GM23338 (cell line): ENCODE results near the gene TENM4. TPM values are rescaled to one million over a fixed set of nuclear protein-coding genes. Genes with fewer than 3 reads are reported as not detected.
A peak's percentile ranks its signal among the peaks of the same experiment; 100 is the strongest.

ENCODE experiments used
- ATAC-seq: fragments of 200-7000 bp; cut with Tn5 transposase; 3 replicates; pipeline ENCODE4 v1.9.1; 2020
- DNase-seq: peaks from one replicate; pipeline ENCODE4 v3.0.0-alpha.2; 2015; ENCODE audit warnings: low spot score
- H2AFZ ChIP-seq: fragments of 200-600 bp; sonication (generic); 2 replicates; pipeline ENCODE4 v1.8.0; 2016; ENCODE audit warnings: antibody characterized with exemption, mild to moderate bottlenecking, moderate library complexity
- H3F3A ChIP-seq: fragments of 200-600 bp; sonication (generic); replicated peaks from 2 replicates; pipeline ENCODE4 v1.8.0; 2017; ENCODE audit warnings: antibody characterized with exemption, mixed run types, low read depth
- H3K27ac ChIP-seq: fragments of 200-600 bp; sonication (generic); 2 replicates; pipeline ENCODE4 v1.6.1; 2016; ENCODE audit warnings: low read depth
- H3K27me3 ChIP-seq: fragments of 200-600 bp; sonication (generic); 2 replicates; pipeline ENCODE4 v1.8.0; 2016; ENCODE audit warnings: mild to moderate bottlenecking, mixed run types, moderate library complexity; ENCODE audit not compliant: insufficient read depth
- H3K36me3 ChIP-seq: fragments of 200-600 bp; sonication (generic); 2 replicates; pipeline ENCODE4 v1.8.0; 2016; ENCODE audit warnings: mild to moderate bottlenecking; ENCODE audit not compliant: insufficient read depth
- H3K4me1 ChIP-seq: fragments of 200-600 bp; sonication (generic); 2 replicates; pipeline ENCODE4 v1.8.0; 2016; ENCODE audit warnings: mild to moderate bottlenecking, moderate library complexity; ENCODE audit not compliant: insufficient read depth
- H3K4me2 ChIP-seq: fragments of 200-600 bp; sonication (generic); 2 replicates; pipeline ENCODE4 v1.7.1; 2017; ENCODE audit warnings: mixed run types
- H3K4me3 ChIP-seq: fragments of 200-600 bp; sonication (generic); 2 replicates; pipeline ENCODE4 v1.6.1; 2016; ENCODE audit warnings: mixed run types
- H3K79me2 ChIP-seq: fragments of 200-600 bp; sonication (generic); replicated peaks from 2 replicates; pipeline ENCODE4 v1.8.0; 2017; ENCODE audit warnings: mild to moderate bottlenecking; ENCODE audit not compliant: insufficient read depth
- H3K9me2 ChIP-seq: fragments of 200-600 bp; sonication (generic); 2 replicates; pipeline ENCODE4 v1.8.0; 2017; ENCODE audit not compliant: insufficient read depth
- H4K20me1 ChIP-seq: fragments of 200-600 bp; sonication (generic); replicated peaks from 2 replicates; pipeline ENCODE4 v1.8.0; 2017; ENCODE audit warnings: mild to moderate bottlenecking; ENCODE audit not compliant: insufficient read depth
- H3K27ac Mint-ChIP-seq: 2 replicates; pipeline ENCODE4 v1.8.0; 2020; ENCODE audit warnings: inconsistent platforms, mild to moderate bottlenecking, moderate library complexity, mixed read lengths
- H3K27me3 Mint-ChIP-seq: 3 replicates; pipeline ENCODE4 v1.8.0; 2022; ENCODE audit warnings: low read depth, mild to moderate bottlenecking, moderate library complexity, mixed read lengths, inconsistent platforms; ENCODE audit not compliant: insufficient read depth, poor library complexity
- H3K36me3 Mint-ChIP-seq: 3 replicates; pipeline ENCODE4 v1.8.0; 2021; ENCODE audit warnings: low read depth, mild to moderate bottlenecking, inconsistent platforms, moderate library complexity, mixed read lengths
- H3K4me1 Mint-ChIP-seq: 3 replicates; pipeline ENCODE4 v1.8.0; 2020; ENCODE audit warnings: mild to moderate bottlenecking, inconsistent platforms, mixed read lengths
- H3K4me3 Mint-ChIP-seq: 3 replicates; pipeline ENCODE4 v1.8.0; 2021; ENCODE audit warnings: moderate library complexity, mild to moderate bottlenecking, inconsistent platforms, mixed read lengths
- H3K9me3 Mint-ChIP-seq: 3 replicates; pipeline ENCODE4 v1.8.0; 2020; ENCODE audit warnings: moderate library complexity, mild to moderate bottlenecking, inconsistent platforms, mixed read lengths
- EZH2 ChIP-seq: fragments of 200-600 bp; sonication (generic); IDR thresholded peaks from one replicate; pipeline ENCODE4 v1.8.0; 2017; ENCODE audit warnings: antibody characterized with exemption, mild to moderate bottlenecking, low read depth; ENCODE audit not compliant: unreplicated experiment
- JUNB ChIP-seq: IDR thresholded peaks from one replicate; pipeline ENCODE4 v1.6.1; 2016; ENCODE audit warnings: antibody characterized with exemption; ENCODE audit not compliant: unreplicated experiment
- REST ChIP-seq: IDR thresholded peaks from one replicate; pipeline ENCODE4 v1.6.1; 2018; ENCODE audit warnings: antibody characterized with exemption; ENCODE audit not compliant: unreplicated experiment
- ZNF114 ChIP-seq: fragments of 250-450 bp; sonication (Bioruptor Pico); IDR thresholded peaks from 2 replicates; pipeline ENCODE4 v1.5.0; 2020; ENCODE audit warnings: mild to moderate bottlenecking, moderate library complexity
- ZNF331 ChIP-seq: fragments of 250-450 bp; sonication (Bioruptor Pico); IDR thresholded peaks from 2 replicates; pipeline ENCODE4 v1.5.0; 2020; ENCODE audit warnings: low read depth, mild to moderate bottlenecking, moderate library complexity
- polyA plus RNA-seq: library from polyadenylated mRNA; unstranded; fragments of >200 nt; fragmentation: Nextera tagmentation; extraction: Ambion mirVana; gene quantifications from 2 replicates; pipeline ENCODE4 v1.2.1, GENCODE V29; 2016
- total RNA-seq: library from RNA; depleted of rRNA; stranded (reverse); fragments of >200 nt; shearing (Covaris generic); gene quantifications from 2 replicates; pipeline ENCODE4 v1.2.3, GENCODE V29; 2014
- TF ChIP-seq, protein P1 (sequence below), 2 experiments: fragments of 200-600 bp in 1 of 2; sonication (generic) in 1 of 2; conservative IDR thresholded peaks; 2 replicates each; pipeline versions ENCODE4 v1.5.1 to v1.6.1; 2016 to 2017; ENCODE audit warnings: antibody characterized with exemption in 2 of 2, low read depth in 2 of 2, mild to moderate bottlenecking in 2 of 2, moderate library complexity in 1 of 2
- TF ChIP-seq, protein P2 (sequence below): IDR thresholded peaks from 2 replicates; pipeline ENCODE4 v1.6.1; 2016; ENCODE audit warnings: antibody characterized with exemption

TENM4 gene
- total and polyA plus RNA-seq, 2 experiments from 2014 or later, result 7.3 TPM

GRCh38 chr11:79261684-79262083, 179.1 kb downstream of the TENM4 start:
- H3K9me3 Mint-ChIP-seq, result no peaks in the 10 kb centered on the region

DNA sequence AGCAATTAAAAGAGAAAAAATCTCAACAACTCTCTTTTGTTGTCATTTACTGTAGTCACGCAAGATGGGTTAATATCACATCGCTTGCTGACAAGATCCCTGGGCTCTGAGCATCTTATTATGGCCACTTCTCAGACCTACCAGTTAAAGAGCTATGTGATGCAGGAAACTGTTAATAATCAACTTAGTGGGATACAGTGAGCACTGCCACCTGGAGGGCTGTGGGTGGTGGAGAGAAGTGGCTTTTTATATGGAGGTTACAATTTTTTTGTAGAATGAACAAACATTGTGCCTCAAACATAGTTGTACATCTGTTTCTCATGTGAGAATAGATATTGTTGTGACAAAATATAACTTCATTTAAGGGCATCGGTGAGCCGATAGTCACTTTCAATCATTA, 181.0 kb downstream of the TENM4 start:
- Mint-ChIP-seq H3K4me3 (no peak overlapping the region), H3K27ac (no peak overlapping the region), H3K4me1 (peaks cover 15% of the 10 kb centered on the region; the same call in 2 of the 3 replicates), H3K9me3 (no peaks in the 10 kb centered on the region), H3K27me3 (peaks cover 4% of the 10 kb centered on the region), H3K36me3 (no peaks in the 10 kb centered on the region)
- H3K9me2 ChIP-seq, result 0 out of 2 replicates have a peak, but pooled peaks cover 3% of the 10 kb centered on the region
- no peak overlapping the region for H3K27ac ChIP-seq
- TF ChIP-seq, protein P1, sequence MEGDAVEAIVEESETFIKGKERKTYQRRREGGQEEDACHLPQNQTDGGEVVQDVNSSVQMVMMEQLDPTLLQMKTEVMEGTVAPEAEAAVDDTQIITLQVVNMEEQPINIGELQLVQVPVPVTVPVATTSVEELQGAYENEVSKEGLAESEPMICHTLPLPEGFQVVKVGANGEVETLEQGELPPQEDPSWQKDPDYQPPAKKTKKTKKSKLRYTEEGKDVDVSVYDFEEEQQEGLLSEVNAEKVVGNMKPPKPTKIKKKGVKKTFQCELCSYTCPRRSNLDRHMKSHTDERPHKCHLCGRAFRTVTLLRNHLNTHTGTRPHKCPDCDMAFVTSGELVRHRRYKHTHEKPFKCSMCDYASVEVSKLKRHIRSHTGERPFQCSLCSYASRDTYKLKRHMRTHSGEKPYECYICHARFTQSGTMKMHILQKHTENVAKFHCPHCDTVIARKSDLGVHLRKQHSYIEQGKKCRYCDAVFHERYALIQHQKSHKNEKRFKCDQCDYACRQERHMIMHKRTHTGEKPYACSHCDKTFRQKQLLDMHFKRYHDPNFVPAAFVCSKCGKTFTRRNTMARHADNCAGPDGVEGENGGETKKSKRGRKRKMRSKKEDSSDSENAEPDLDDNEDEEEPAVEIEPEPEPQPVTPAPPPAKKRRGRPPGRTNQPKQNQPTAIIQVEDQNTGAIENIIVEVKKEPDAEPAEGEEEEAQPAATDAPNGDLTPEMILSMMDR (conservative IDR thresholded peaks at IDR 0.05; ENCODE audit: low read depth in 2 of 2), result 0 out of 4 replicates have a peak, but pooled peaks of 1 of the 2 experiments have one; percentile 20
- no peak for TF ChIP-seq ZNF331 (CRISPR knock-in tag)
- TF ChIP-seq, protein P2, sequence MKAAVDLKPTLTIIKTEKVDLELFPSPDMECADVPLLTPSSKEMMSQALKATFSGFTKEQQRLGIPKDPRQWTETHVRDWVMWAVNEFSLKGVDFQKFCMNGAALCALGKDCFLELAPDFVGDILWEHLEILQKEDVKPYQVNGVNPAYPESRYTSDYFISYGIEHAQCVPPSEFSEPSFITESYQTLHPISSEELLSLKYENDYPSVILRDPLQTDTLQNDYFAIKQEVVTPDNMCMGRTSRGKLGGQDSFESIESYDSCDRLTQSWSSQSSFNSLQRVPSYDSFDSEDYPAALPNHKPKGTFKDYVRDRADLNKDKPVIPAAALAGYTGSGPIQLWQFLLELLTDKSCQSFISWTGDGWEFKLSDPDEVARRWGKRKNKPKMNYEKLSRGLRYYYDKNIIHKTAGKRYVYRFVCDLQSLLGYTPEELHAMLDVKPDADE, result no peak
- H3K4me2 ChIP-seq, result no peak overlapping the region
- no peak overlapping the region for H2AFZ ChIP-seq
- H3K4me1 ChIP-seq, result no peaks in the 10 kb centered on the region
- H3K4me3 ChIP-seq, result no peak overlapping the region
- ATAC-seq (no peak), DNase-seq (no peak)
- H3K27me3 ChIP-seq, result no peaks in the 10 kb centered on the region
- H3K79me2 ChIP-seq, result no peaks in the 10 kb centered on the region
- H4K20me1 ChIP-seq, result no peaks in the 10 kb centered on the region
- H3K36me3 ChIP-seq, result no peaks in the 10 kb centered on the region
- no peaks in the 10 kb centered on the region for H3F3A ChIP-seq

More at GRCh38 chr11:79261684-79262083, 179.1 kb downstream of the TENM4 start:
- Histone ChIP-seq H3K27me3 (no peaks in the 10 kb centered on the region), H3K36me3 (no peaks in the 10 kb centered on the region), H3K4me1 (no peaks in the 10 kb centered on the region; the same call in 1 of the 2 replicates), H4K20me1 (no peaks in the 10 kb centered on the region), H2AFZ (no peak overlapping the region), H3K27ac (no peak overlapping the region), H3K9me2 (0 out of 2 replicates have a peak, but pooled peaks cover 3% of the 10 kb centered on the region), H3K79me2 (no peaks in the 10 kb centered on the region), H3K4me3 (no peak overlapping the region), H3F3A (no peaks in the 10 kb centered on the region), H3K4me2 (no peak overlapping the region)
- no peak for DNase-seq
- TF ChIP-seq JUNB (no peak), ZNF114 (CRISPR knock-in tag) (no peak), EZH2 (no peak), REST (no peak), ZNF331 (CRISPR knock-in tag) (no peak)
- ATAC-seq, result no peak
- Mint-ChIP-seq H3K36me3 (no peaks in the 10 kb centered on the region), H3K4me1 (peaks cover 15% of the 10 kb centered on the region; the same call in 2 of the 3 replicates), H3K4me3 (no peak overlapping the region), H3K27me3 (peaks cover 4% of the 10 kb centered on the region), H3K27ac (no peak overlapping the region)
